ENCODE data around the gene MGST1.
"Not testable (repeated sequence)": the region's sequence is repeated elsewhere in the genome, so short reads cannot be mapped to it uniquely, and the experiment has no call there.

Gene MGST1

GRCh38 chr12:16350682-16351081 lies 3.2 kb downstream of the MGST1 start:
- DNase-seq: peak in 11 of 56 donors; percentile 1 to 32 (median 13)

- no peak for DNase-seq
Measured at GRCh38 chr12:16352481-16352880, 5.0 kb downstream of the MGST1 start.

- no peak for DNase-seq
Measured at GRCh38 chr12:16358878-16359277, 11.4 kb downstream of the MGST1 start.

GRCh38 chr12:16359512-16360491 lies 12.4 kb downstream of the MGST1 start:
- peak in 1 of 56 donors; percentile 2 for DNase-seq

- no peak for DNase-seq
Measured at GRCh38 chr12:16361142-16361783, 13.8 kb downstream of the MGST1 start.

DNA sequence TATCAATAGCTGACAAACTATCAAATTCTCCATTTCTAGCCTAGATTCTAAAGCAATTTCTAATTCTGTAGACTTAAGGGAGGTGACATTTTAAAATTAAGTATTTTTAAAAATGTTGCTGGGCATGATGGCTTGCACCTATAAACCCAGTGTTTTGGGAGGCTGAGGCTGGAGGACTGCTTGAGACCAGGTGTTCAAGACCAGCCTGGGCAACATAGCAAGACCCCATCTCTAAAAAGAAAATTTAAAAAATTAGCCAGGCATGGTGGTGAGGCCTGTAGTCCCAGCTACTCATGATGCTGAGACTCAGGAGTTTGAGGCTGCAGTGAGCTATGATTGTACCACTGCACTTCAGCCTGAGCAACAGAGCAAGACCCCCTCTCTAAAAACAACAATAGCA lies 15.1 kb downstream of the MGST1 start:
- DNase-seq: no peak

DNA sequence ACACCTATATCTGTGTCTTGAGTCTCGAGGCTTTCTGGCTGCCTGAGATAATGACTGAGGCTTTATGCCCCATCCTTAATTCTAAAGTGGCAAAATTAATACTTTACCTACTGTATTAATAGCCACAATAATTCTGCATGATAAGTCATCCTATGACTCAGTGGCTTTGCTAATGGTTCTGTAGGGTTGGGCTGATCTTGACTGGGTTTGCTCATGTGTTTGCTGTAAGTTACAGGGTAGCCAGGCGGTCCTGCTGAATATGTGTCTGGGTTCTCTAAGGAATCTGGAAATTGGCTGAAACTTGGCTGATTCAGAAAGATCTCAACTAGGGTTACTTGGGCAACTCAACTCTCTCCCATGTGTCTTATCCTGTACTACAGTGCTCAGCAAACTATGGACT lies 21.7 kb downstream of the MGST1 start:
- no peak for DNase-seq

- no peak for DNase-seq
Measured at GRCh38 chr12:16370096-16370495, 22.7 kb downstream of the MGST1 start.

DNA sequence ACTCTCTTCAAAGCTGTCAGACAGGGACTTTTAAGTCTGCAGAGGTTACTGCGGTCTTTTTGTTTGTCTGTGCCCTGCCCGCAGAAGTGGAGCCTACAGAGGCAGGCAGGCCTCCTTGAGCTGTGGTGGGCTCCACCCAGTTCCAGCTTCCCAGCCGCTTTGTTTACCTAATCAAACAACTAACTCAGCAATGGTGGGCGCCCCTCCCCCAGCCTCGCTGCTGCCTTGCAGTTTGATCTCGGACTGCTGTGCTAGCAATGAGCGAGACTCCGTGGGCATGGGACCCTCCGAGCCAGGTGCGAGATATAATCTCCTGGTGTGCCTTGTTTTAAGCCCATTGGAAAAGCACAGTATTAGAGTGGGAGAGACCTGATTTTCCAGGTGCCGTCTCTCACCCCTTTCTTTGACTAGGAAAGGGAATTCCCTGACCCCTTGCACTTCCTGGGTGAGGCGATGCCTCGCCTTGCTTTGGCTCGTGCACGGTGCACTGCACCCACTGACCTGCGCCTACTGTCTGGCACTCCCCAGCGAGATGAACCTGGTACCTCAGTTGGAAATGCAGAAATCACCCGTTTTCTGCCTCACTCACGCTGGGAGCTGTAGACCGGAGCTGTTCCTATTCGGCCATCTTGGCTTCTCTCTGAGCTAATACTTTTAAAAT lies 35.3 kb downstream of the MGST1 start:
- not testable (repeated sequence) for DNase-seq

GRCh38 chr12:16384732-16385131 lies 37.3 kb downstream of the MGST1 start:
- no peak for DNase-seq

GRCh38 chr12:16385782-16386646 lies 38.6 kb downstream of the MGST1 start:
- DNase-seq: peak in 39 of 56 donors; percentile 1 to 65 (median 17)

- no peak for DNase-seq
Measured at GRCh38 chr12:16387919-16388318, 40.5 kb downstream of the MGST1 start.

GRCh38 chr12:16389594-16389993 lies 42.1 kb downstream of the MGST1 start:
- no peak for DNase-seq

GRCh38 chr12:16392846-16393535 lies 45.5 kb downstream of the MGST1 start:
- no peak for DNase-seq

DNA sequence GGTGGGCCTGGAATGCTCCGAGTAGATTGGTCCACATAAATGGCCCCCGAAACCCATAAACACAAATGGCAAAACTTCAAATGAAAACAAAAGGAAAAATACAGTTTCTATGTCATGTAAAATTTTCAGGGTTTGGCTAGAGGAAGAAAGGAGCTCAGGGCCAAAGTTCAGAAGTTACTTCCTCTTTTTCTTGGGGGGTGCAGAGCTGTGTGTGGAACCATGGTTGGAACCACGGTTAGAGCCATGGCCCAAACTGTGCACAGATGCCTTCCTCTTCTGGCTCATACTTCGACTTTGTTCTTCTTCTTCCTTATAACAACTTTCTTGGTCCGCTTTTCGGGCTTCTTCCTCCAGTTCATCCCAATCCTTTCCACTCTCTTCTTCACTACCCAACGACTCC lies 51.7 kb downstream of the MGST1 start:
- DNase-seq: no peak

GRCh38 chr12:16401835-16402234 lies 54.4 kb downstream of the MGST1 start:
- DNase-seq: not testable (repeated sequence)

GRCh38 chr12:16407346-16407745 lies 59.9 kb downstream of the MGST1 start:
- no peak for DNase-seq
